Measurements from ENCODE around the gene CD40.

The CD40 gene

DNA sequence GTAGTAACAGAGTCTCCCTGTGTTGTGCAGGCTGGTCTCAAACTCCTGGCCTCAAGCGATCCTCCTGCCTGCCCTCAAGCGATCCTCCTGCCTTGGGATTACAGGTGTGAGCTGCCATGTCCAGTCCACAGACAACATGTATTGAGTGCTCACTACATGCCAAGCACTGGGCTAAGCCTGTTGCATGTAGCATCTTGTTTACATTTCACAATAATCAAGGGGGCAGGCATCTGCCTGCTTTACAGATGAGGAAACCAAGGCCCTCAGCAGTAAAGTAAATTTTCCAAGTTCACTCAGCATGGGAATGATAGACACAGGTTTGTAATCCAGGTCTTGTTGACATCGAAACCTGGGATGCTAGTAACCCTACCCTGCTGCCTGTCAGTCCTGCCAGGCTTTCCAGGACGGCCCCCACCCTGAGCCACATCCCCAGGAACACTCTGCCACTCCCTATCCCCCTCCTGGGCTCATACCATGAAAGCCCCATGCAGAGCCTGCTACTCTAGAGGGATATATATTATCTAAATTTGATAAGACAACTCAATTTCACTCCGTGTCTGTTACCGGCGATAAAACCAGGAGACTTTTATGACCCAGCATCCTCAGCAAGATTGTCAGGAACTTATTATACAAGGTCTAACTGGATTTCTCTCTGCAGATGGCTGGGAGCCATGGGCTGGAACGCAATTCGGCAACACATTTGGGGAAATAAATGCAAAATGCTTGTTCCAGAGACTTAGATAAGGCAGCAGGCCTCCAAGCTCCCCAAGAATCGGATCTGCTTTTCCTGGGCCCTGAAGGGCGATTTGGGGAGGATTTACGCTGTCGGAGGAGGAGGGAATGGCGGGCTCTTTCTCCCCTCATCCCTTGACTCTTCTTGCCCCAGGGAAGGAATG is 30.4 kb downstream of the CD40 start:
- DNase-seq (ENCODE audit: low spot score) = no peak

DNA sequence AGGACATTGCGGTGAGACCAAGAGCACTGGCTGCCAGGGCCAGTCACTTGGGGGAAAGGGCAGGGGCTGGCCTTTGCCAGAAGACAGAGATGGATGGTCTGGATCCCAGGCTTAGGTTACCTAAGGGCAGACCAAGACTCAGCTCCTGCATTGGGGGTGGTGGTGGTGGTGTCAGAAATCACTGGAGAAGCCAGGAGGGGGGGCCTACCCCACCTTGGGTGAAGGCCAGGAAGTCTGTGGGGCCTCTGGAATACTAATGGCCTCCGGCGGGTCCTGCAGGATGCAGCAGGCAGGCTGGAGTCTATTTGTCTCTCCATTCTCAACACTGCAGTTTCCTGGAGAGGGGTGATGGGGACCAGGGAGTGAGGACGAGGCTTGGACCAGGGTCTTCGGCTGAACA is 32.8 kb downstream of the CD40 start:
- DNase-seq (ENCODE audit: low spot score) = no peak

DNA sequence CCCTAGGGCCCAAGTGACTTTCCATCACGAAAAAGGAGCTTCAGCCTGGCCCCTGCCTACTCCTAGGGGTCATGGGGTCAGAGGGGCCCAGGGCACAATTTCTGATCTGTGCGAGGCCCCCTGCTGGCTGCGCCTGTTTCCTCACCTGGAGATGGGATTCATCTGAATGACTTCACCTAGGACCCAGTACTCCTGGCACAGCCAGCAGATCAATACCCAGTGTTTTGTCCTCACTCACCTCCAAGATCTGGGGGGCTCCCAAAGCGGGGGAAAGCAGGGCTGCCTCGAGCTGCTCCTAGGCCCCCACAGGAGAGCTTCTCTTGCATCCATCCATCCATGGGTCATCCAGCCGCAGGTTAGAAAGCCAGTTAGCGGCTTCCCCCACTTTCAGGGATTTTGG is 33.8 kb downstream of the CD40 start:
- no peak for DNase-seq (ENCODE audit: low spot score)

DNA sequence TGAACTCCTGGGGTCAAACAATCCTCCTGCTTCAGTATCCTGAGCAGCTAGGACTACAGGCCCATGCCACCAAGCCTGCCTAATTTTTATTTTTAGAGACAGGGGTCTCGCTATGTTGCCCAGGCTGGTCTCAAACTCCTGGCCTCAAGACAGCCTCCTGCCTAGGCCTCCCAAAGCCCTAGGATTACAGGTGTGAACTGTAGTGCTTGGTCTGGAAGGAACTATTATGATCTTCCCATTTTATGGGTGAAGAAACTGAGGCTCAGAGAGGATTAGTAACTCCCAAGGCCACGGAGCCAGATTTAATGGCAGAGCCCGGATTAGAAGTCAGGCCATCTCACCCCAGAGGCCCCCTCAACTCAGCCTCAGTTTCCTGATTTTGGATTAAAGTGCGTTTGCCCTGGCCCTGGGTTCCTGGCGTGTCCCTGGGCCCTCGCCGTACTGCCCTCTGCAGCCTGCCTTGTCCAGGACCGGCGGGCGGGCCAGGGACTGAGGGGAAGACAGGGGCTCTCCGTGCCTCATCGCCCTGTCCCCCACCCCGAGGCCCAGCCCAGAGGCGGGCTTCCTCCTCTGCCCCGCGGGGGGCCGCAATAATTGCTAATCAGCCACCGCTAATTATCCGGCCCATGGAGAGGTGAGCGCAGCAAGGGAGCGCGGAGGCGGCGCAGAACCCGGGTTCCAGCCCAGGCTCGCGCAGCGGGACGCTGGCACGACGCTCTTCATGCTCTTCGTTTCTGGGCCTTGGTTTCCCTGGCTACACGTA is 34.9 kb downstream of the CD40 start:
- no peak for DNase-seq (ENCODE audit: low spot score)

DNA sequence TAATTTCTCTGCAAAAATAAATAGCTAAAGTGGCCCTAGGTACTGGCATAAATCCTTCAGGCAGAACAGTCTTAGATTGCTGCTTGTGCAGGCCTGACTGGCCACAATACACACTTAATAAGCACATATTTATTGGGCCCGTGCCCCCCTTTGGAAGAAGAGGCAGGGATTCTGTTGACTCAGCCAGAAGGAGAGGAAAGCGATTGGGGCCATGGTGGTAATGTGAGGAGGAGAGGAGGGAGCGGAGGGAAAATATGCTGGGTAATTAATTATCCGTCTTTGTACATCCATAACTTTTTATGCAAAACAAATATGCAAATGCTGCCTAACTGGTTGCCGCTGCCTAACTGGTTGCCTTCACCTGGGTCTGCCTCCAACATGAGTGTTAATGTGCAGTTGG is 36.2 kb downstream of the CD40 start:
- no peak for DNase-seq (ENCODE audit: low spot score)

DNA sequence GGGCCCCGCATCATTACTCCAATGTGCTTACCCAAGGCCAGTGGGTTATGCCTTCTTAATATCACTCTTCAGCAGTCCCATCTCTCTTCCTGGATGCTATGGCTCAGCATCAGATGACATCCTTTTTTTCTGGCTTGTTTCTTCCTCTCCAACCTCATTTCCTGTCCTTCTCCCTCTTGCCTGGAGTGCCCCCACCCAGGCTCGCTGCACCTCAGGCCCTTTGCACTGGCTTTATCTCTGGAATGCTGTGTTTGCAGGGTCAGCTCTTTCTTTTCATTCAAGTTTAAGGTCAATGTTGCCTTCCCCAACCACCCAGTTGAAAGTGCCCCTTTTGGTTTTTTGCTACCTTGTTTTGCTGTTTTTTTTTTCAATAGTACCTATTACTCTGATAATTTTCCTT is 36.7 kb downstream of the CD40 start:
- no peak for DNase-seq (ENCODE audit: low spot score)

DNA sequence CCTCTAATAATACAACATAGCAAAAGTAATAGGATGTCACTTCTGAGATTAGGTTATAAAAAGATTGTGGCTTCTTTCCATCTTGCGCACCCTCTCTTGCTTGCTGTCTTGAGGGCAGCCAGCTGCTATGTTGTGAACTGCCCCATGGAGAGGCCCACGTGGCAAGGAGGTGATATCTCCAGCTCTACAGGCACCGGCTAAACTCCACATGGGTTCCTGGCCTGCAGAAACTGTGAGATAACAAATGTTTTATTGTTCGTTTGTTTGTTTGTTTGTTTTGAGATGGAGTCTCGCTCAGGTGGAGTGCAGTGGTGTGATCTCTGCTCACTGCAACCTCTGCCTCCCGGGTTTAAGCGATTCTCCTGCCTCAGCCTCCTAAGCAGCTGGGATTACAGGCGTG is 38.0 kb downstream of the CD40 start:
- no peak for DNase-seq (ENCODE audit: low spot score)

DNA sequence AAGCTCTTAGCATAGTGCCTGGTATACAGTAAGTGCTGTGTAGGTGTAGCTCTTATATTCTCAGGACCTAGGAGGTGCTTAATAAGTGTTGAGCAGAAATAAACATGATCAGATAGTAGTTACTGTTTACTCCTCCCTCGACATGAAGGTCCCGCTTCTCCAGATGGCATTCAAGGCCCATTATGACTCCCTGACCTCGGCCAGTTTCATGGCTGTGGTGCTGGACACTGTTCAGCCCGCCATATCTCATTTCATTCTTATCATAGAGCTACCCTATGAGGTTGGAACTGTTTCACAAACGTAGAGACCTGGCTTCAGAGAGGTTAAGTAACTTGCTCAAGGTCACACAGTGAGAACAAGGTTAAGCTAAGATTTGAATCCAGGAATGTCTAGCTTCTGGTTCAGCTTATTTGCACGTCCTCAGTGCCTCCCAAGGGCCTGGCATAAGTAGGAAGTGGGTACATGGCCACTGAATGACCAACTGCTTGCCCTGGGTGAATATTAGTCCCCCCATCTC is 39.0 kb downstream of the CD40 start:
- no peak for DNase-seq (ENCODE audit: low spot score)

DNA sequence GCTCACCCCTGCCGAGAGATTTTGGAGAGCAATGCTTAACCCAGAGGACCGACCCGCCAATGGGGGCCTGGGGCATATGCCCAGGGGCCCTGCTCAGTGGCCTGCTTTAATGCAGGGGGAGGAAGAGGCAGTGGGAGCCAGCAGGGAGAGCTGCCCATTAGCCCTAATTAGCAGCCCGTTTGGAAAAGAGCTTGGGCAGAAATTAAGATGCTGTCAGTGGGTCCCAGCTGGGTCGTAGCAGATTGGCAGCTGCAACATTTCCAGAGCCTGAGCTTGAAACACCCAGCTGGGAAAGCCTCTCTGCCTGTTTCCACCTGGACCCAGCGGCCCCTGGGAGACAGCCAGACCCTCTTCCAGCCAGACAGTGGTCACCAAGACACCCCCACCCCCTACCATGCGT is 39.5 kb downstream of the CD40 start:
- no peak for DNase-seq (ENCODE audit: low spot score)

DNA sequence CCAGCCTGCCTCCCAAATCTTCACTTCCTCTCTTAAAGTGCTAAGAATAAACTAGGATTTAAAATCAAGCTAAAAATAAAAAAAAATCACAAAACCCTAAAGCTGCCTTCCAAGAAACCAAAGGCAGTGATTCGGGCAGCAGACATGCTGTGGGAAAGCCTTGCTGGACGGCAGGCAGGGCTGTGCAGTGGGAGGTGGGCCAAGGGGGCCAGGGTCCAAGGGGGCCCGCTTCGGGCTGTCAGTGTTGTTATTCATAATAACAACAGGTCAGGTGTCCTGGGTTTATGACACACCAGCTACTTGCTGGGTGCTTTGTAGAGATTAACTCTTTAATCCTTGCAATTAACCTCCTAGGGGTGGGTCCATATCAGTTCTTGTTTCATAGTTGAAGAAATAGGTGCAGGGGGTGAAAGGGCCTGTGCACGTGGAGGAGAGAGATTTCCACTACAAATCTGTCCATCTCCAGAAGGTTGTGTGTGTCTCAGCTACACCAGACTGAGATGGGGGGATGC is 40.4 kb downstream of the CD40 start:
- DNase-seq (ENCODE audit: low spot score) = no peak

DNA sequence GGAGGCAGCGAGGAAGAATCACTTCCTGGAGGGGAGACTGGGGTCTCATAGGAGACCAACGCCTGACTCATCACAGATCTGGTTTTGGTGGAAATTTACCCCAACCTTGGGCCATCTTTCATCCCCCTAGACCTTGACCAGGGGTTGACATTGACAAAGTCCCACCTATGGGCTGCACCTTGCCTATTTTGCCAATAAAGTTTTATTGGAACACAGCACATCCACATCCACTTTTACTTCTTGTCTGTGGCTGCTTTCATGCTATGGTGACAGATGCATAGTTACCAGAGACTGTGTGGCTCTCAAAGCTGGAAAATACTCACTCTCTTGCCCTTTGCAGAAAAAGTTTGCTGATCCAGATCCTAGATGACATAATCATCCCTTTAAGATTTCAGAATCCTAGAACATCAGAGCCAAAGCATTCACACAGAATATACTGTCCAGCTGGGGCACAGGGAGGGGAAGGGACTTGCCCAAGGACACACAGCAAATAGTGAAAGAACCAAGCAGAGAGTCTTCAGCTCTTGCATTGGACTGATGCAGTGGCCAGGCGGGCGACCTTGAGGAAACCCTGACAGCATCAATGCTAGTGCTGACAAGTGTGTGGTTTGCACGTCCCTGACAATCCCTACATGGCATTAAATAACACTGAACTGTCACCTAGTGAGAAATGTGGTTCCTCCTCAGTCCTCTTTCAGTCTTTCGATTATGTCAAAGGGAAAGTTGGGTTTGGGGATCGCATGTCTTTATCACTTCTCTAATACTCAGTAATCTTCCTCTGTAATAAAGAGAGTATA is 41.2 kb downstream of the CD40 start:
- DNase-seq (ENCODE audit: low spot score) = no peak

DNA sequence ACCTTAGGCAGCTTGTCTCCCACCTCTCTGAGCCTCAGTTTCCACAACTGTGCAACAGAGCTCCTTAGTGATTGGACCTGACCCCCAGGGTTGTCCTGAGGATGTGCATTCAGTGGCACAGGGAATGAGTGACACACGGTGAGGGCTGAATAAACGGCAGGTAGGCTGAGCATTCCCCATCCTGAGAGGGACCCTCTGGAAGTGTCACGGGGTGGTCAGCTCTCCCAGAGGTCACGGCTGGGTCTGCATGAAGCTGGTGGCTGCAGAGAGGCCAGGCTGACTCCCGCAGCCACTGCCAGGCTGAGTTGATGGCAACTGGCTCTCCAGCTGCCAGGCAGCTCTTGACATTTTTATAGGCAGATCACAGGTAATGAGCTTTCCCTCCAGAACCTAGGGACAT is 42.5 kb downstream of the CD40 start:
- no peak for DNase-seq (ENCODE audit: low spot score)

DNA sequence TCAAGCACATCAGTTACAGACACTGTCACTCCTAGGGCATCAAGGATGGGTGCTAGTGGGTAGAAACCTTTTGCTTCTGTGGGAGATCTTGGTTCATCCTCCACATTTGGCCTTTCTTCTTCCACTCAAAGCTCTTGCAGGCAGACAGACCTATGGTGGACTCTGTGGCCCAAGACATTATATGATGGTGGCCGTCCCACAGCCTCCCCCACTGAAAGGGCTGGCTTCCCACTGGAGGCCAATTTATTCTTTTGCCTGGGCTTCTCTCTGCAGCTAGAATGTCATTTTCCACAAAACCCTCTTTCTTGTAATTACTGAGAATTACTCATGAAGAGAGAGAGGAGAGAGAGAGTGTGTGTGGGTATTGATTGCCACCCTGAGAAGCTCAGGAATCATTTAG is 43.8 kb downstream of the CD40 start:
- no peak for DNase-seq (ENCODE audit: low spot score)

DNA sequence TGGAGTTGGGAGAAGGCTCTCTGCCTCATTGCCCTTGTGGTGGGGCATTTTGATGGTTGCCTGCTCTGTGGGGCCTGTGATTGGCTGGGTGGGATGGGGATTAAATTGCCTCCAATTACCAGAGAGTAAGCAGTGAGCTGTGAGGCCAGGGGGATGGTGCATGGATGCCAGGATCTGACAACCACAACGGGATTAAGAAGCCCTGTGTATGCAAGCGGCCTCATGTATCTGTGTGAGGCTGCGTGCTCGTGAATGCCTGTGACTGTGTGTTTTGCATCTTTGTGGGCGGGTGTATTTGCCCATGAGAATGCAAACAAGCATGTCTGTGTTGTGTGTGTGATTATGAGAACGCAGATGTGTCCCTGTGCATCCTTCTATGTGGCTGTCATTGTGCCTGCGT is 46.1 kb downstream of the CD40 start:
- DNase-seq (ENCODE audit: low spot score) = no peak

DNA sequence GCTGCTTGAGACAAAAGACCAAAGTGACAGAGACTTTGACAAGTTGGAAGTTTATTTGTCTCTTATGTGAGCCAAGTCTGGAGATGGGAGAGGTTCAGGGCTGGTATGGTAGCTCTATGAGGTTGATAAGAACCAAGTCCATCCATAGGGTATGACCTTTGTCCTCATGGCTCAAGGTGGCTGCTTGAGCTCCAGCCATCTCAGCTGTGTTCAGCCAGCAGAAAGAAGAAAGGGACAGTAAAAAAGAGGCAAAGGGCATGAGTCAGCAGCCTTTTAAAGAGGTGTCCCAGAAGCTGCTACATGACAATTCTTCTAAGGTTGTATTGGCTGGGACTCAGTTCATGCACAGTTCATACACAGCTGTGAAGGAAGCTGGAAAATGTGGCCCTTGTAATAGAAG is 49.0 kb downstream of the CD40 start:
- DNase-seq (ENCODE audit: low spot score) = no peak

DNA sequence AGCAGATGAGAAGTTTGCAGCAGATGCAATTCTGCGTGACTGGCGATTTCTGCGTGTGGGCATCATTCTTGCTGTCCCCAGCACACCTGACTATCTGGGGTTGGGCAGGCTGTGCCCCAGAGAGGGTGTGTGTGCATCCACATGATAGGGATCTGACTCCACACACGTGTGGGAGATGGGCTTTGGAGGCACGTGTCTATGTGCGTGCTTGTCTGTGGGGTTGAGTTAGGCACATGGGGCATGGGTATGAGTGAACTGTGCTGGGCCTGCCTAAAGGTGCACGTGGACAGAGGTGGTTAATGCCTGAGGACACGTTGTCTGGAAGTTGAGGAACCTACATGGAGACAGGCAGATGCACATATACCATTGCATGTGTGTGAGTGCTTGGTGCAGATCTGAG is 50.3 kb downstream of the CD40 start:
- no peak for DNase-seq (ENCODE audit: low spot score)

DNA sequence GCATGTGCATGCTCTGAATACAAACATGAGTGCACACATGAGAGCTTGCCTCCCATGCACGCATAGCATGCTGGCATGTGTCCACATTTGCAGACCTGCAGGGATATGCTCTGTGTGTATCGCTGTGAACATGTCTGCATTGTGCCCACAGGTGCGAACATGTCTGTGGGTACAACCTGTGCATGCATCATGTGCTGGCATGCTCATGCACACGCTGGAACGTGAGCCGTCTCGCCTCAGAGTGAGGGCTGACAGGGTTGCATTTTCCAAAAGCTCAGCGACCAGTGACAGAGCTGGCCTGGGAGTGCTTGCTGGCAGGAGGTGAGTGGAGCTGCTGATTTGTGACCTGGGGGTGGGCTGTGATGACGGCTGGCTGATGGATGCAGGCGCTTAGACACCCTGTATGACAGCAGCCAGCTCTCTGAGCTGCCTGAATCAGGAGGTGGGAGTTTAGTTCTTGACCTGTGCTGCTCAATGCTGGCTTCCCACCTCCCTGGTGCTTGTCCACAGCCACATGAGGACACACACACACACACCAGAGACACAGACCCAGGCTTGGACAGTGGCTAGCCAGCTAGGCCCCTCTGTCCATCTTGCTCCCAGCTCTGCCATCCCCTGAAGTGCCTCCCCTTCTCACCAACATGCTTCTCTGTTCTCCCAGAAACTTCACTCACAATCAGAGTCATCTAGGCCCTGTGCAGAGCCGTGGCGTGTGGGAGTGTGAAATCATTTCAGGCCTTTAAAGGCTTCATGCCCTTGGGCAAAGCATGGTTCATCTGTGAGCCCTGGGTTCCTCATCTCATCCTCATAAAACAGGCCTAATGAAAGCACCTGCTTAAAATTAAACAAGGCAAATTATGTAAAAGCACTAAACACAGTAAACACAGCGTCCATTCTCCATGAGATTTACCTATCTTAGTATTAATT is 51.4 kb downstream of the CD40 start:
- no peak for DNase-seq (ENCODE audit: low spot score)

DNA sequence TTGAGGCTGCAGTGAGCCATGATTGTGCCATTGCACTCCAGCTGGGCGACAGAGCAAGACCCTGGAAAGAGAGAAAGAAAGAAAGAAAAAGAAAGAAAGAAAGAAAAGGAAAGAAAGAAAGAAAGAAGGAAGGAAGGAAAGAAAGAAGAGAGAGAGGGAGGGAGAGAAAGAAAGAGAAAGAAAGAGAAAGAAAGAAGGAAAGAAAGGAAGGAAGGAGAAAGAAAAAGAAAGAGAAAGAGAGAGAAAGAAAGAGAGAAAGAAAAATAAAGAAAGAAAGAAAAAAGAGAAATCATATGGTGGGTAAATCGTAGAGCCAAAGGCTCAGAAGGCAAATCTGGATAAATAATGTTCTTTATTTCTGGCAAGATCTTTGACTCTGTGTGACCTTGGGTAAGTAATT is 53.4 kb downstream of the CD40 start:
- DNase-seq (ENCODE audit: low spot score) = no peak

DNA sequence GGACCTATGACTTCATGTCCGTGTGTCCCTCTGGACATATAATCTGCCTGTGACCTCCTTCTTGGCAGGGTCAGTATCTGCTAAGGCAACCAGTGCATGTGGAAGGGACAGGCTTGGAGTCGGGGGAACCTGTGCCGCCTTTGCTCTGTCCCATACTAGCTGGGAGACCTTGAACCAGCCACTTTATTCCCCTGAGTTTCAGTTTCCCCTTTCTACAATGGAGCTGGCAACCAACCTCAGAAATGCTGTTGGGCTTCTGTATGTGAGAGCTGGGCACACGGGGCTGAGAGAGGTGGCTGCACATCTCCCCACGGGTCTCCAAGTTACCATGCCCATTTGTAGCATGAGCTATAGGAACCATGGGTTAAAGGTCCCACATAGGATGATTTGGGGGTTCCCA is 53.8 kb downstream of the CD40 start:
- DNase-seq (ENCODE audit: low spot score) = no peak

DNA sequence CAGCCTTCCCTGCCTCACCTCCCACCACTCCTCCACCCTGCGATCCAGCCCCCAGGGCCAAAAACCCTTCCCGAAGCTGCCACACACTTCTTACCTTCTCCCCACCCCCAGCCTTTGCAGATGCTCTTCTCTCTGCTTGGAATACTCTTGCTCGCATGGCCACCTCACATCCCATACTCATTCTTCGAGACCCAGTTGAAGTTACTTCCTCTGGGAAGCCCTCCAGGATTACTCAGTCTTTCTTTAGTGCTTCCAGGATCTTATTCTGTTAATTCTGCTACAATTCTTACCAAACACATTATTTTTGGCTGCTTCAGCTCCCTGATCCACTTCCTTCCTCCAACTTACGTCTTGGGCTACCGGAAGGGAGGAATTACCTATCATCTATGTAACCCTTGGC is 54.3 kb downstream of the CD40 start:
- no peak for DNase-seq (ENCODE audit: low spot score)

DNA sequence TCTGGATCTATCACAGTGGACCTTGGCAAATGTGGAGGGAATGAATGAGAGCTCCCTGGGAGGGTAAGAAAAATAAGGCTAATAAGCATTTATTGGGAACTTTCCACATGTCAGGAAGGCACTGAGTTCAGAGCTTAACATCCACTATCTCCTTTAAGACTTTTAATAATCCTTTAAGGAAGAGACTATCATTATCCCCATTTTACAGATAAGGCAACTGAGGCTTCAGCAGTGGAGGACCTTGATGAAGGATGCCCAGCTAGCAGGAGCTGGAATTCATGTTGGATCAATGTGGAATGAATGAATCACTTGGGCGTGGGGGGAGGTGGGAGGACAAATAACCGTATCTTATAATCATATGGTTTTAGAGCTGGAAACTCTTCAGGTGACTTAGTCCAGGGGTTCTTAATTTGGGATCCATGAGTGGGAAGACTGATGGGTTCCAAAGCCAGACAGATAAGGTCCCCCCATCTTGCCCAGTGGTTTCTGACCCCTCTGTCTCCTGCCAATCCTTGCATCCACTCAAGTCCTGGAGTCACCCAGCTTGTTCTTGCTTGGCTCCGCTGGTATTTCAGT is 54.9 kb downstream of the CD40 start:
- no peak for DNase-seq (ENCODE audit: low spot score)
